H1 (cell line): ENCODE measurements around the gene WEE2.

Experiments used
- CEBPB ChIP-seq: IDR thresholded peaks from 2 replicates; pipeline ENCODE4 v1.6.1; 2012; ENCODE audit warnings: low read depth, low read length
- CTCF ChIP-seq, 3 experiments: IDR thresholded peaks; 1 replicate in 2 of 3; 2 replicates in 1 of 3; pipeline versions ENCODE4 v1.5.1 to v1.6.1; 2011; ENCODE audit warnings: low read length in 3 of 3, mild to moderate bottlenecking in 3 of 3, inconsistent platforms in 2 of 3, low read depth in 1 of 3, moderate library complexity in 1 of 3; ENCODE audit not compliant: insufficient read depth in 1 of 3; ENCODE audit errors: control extremely low read depth in 1 of 3
- SP1 ChIP-seq: IDR thresholded peaks from 2 replicates; pipeline ENCODE4 v1.6.1; 2011; ENCODE audit warnings: low read depth, low read length

GRCh38 chr7:141697211-141697871, 10.8 kb upstream of the WEE2 start:
- no peak for TF ChIP-seq SP1
- TF ChIP-seq CTCF (IDR thresholded peaks at IDR 0.05; ENCODE audit: control extremely low read depth in 1 of 3, insufficient read depth in 1 of 3, low read depth in 1 of 3, low read length in 3 of 3), result no peak
- no peak for TF ChIP-seq CEBPB
